GM19035 (cell line): Measurements from ENCODE around the gene ABLIM2.

ENCODE experiments used
- ATAC-seq: cut with Tn5 transposase; IDR thresholded peaks from one replicate; pipeline ENCODE4 v1.9.1; 2021; ENCODE audit not compliant: unreplicated experiment

The ABLIM2 gene

DNA sequence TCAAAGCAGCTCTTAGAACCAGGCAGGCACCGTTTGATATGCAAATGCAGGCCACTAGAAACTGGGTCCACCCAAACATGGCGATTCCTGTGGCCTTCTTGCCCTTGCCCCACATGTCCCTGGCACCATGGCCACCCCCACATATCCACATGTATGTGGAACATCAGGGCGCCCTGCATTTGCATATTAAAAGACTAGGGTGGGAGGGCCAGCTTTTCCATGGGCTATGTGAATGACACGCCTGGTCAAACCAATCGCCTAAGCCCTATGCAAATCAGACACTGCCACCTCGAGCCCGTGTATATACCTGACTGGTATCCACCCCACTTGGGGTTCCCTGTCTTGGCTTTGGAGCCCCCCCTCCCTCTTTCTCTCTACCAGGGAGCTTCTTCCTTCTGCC lies 107.0 kb downstream of the ABLIM2 start:
- no peak for ATAC-seq

DNA sequence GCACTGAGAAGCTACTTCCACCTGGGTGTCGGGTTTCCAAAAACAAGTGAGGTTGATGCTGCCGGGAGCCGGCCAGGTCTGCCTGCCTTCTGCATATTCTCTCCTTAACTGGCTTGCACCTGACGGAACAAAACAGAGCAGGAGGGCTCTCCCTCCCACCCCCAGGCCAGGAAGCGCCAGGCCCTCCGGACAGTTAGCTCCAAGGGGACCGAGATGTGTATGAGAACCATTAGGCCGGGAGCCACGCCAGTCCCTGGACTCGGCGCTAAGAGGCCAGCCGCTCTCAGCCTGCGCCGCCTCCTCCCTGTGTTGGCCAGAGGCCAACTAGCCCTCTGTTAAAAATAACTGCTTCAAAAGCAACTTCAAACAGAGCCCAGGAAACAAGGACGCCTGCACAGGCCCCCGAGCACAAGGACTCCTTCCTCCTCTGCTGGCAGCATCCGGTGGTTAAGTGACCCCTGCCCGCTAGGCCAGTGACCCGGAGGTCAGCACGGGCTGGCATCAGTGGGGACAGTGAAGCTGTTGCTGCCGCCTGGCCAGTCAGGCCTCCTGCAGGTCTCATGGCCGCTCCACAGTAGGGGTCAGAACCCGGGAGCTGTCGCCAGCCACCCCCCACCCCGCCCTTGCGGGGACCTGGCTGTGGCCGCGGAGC lies 107.9 kb downstream of the ABLIM2 start:
- ATAC-seq, result no peak

DNA sequence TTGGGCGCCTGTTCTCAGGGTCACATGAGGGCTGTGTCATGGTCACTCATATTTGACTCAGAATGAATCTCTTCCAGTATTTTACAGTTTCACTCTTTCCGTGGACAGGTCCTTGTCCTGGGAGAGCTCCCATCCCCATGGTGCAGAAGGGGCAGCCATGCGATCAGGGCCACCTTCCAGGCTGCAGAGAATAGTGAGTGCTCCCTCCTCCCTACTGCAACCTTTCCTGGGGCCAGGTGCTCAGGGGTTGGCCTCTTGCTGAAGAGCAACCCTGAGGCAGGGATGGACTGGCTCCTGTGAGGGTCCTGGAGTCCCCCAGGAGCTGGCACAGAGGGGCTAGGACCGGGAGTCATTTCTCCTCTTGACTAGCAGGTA lies 108.4 kb downstream of the ABLIM2 start:
- no peak for ATAC-seq

DNA sequence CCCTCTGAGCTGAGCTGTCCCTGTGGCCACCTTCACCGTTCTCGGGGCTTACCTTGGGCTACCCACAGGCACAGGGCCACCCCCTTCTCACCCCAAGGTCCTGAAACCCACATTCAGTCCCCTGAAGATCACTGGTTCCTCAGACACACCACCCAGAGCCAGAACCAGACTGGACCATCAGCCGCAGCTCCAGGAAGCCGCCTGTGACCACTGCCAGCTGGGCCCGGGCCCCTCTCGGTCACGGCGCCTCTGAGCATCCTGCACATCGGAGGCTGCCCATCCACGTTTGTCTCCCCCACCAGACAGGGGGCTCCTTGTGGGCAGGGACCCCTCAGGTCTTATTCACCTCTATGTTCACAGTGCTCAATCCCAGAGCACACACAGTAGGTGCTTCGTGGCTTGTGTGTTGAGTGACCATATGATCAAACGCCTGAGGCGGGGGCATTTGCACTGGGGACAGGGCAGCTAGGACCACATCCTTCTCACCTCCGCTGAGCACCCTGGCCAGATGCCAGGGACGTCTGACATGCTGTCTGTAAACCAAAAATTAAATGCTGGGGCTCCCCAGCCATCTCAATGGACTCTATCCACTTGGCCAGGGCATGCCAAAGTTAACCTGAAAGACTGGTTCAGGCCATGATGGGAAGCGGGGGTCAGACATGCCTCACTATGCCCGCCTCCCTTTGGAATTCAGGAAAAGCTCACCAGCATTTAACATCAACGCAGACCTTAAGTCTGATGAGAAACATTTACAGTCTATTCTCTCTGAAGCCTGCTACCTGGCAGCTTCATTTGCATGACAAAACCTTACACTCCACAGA lies 109.5 kb downstream of the ABLIM2 start:
- ATAC-seq, result no peak

DNA sequence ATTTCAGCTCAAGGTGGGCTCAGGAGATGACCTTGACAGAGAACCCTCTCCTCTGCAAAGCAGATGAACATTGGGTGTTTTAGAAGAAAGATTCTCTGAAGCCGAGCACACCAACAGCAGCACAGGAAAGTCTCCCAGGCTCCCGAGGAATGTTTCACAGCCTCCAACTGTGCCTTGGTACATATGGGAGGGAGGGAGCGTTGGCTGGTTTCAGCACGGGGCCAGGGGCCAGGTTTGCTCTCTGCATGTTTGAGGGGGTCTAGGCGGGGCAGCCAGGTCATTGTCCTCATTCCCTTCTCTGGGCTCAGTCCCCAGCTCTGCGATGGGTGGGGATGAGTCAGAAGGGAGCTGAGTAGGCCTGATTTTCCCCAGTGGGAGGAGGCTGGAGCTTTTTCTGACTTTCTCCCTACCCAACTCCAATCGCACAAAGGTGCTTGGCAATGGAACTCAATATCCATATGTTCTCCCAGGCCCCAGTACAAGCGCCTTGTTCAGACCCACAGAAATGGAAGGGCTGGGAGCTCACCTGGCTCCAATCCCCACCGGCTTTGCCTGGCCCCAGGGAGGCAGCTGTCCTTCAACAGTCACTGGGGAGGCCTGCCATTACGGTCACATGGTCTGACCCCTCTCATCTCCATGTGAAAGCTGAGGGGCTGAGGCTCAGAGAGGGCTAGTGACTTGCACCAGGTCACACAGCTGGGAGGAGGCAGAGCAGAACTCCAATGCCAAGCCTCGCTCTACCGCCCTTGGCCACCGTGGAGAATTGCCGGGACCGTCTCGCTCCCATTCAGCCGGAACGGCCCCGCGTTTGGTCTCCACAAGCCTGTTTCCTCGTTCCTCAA lies 110.6 kb downstream of the ABLIM2 start:
- ATAC-seq, result no peak

DNA sequence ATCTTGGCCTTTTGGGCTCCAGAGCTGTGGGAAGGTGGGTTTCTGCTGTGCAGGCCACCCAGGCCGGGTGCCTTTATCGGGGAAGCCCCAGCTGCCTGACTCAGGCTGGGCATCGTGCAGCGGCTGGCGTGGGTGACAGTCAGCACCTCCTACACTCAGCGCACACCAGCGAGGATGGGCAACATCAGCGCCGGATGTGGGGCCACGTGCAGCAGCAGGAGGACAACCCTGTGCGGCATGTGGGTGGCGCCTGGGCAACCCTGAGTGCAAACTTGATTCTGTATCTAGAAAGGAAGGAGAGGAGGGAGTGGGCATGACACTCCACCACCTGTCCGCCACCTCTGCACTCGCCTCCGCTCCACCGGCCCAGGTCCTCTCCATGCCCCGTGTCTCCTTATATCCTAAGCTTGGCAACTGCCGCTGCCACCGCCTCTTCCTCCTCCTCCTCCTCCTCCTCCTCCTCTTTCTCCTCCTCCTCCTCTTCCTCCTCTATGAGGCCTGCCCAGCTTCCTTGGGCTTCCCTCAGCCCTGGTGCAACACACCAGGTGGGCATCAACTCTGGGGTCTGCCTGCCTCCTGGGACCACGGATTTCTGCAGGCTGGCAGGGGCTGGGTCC lies 111.6 kb downstream of the ABLIM2 start:
- ATAC-seq, result no peak

DNA sequence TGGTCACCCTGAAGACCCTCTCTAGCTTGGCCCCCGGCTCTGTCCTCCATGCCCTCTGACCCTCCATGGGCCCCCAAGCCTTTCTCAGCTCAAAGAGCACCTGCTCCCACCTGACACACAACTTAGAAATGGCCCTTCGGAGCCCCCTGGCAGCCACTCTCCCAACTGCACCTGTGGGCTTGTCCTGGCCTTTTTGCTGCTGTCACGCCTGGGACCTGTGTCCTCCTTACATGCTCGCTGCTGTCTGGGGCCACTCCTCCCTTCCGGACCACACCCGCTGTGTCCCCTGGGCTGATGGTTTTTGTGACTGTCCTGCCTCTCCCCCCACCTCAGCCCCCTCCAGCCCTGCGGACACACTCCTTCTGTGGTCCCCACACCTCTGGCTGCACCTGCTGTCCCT lies 112.7 kb downstream of the ABLIM2 start:
- no peak for ATAC-seq

DNA sequence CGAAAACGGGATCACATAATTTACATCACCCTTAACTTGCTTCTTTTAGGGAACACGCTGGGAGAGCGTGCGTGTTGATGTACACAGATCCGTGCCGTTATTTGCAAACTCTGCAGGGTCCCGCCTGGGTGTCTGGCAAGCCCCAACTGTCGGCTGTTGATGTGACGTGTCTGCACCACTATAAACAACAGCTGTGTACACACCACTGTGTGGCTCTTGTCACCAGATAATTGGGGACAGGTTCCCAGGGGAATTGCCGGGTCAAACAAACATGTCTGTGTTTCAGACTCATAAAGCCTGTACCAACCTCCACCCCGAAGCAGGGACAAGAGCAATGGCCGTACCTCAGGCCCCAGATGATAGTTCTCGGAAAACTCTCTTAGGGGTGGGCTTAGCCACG lies 113.9 kb downstream of the ABLIM2 start:
- ATAC-seq, result no peak

DNA sequence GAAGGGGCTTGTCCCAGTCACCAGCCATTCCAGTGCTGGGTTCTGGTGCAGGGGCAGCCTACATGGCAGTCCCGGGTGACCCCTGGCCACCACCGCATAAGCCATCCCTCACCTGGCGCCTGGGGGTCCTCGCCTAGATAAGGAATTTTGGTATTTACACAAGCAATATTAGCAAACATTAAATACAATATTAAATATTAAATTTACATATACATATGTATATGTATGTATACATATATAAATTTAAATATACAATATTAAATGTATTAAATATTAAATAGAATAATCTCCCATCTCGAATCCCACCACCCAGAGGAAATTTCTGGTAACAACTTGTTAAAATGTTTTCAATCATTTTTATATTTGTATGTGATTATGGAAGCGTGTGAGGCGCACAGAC lies 114.4 kb downstream of the ABLIM2 start:
- no peak for ATAC-seq

DNA sequence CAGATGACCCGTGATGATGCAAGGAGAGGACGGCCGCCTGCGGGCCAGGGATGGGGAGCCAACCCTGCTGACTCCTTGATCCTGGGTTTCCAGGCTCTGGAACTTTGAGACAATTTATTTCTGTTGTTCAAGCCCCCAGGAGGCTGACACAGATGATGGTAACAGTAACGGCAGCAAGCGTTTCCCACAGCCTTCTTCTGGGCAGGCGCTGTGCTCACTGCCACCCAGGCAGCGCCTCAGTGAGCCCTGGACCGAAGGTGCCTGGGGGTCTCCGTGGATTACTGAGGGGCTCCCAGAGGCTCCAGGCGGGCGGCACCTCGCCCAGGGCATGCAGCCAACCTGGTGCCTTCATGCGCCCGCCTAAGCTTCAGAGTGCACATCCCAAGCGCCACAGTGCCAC lies 115.0 kb downstream of the ABLIM2 start:
- ATAC-seq, result no peak

DNA sequence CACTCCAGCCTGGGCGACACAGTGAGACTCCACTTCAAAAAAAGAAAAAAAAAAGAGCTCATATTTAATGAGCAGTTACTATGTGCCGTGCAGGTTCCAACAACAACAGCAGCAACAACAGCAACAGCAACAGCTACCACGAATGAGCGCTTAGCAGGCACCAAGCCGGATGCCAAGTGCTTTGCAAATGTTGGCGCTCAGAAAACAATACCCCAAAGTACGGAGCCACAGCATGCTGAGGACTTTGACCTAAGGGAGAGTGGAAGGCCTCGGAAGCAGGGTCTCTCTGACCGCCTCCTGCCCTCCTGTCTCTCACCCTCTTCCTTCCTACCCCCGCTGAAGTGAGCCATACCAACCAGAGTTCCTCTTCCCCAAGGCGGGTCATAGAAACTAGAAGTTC lies 116.7 kb downstream of the ABLIM2 start:
- no peak for ATAC-seq

DNA sequence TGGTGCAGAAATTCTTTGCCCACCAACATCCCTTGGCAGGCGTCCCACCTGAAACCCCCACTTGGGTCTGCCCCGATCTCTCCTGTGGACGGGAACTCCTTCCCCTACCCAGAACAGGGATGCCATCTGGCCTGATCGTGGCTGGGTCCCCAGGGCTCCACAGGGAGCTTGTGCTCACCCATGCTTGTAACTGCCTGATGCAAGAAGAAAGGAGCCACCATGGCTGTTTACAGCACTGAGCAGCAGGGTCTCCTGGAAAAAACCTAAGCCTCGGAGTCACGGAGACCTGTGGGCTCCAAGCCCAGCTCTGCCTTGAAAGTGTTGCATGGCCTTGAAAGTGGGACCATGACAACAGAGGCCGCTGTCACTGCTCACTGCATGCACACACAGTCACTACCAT lies 117.4 kb downstream of the ABLIM2 start:
- ATAC-seq, result no peak

DNA sequence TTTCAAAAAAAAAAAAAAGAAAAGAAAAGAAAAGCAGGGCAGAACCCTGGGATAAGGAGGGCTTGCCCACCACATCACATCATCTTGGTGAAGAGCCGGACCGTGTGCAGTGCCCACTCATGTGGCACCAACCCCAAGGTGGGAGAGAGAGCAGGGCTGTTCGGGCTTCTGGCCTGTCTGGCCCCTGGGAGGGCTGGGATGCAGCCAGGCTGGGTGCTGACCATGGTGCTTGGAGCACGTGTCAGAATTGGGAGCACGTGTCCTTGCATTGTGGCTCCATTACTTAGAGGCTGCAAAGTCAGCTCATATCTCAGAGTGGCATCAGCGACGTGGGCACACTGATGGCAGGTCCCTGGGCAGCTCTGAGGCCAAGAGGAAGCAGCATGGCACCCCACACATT lies 118.0 kb downstream of the ABLIM2 start:
- no peak for ATAC-seq

DNA sequence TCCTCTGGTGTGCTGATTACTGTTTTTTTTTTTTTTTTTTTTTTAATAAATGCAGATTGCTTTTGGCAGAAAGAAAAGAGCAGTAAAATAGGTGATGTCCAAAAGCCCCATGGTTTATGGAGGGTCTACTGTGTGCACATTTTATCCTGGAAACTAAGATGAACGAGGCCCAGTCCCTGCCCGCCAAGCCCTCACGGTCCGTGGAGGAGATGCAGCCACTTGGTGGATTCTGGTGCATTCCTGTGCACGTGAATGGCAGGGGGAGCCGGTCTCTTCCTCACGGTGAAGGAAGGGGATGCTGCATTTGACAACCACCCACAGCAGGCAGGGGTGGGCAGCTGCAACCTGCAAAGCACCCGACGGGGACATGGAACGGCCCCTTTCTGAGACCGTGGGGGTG lies 118.8 kb downstream of the ABLIM2 start:
- no peak for ATAC-seq

DNA sequence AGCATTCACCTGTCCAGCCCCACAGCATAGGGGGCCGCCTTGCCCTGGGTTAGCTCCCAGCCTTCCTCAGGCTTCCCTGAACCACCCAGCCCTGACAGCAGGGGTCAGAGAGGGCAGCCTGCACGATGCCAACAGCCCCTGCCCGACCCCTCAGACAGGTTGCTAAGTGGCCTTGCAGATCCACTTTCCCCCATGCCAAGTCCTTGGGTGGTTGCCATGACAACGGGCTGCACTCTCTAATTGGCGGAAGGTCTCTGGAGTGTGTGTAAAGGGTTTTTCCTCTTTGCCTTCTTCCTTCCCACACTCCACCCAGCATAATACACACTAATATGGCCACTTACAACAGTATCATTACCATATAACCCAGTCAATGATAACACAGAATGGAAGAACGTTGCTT lies 119.3 kb downstream of the ABLIM2 start:
- ATAC-seq, result no peak

DNA sequence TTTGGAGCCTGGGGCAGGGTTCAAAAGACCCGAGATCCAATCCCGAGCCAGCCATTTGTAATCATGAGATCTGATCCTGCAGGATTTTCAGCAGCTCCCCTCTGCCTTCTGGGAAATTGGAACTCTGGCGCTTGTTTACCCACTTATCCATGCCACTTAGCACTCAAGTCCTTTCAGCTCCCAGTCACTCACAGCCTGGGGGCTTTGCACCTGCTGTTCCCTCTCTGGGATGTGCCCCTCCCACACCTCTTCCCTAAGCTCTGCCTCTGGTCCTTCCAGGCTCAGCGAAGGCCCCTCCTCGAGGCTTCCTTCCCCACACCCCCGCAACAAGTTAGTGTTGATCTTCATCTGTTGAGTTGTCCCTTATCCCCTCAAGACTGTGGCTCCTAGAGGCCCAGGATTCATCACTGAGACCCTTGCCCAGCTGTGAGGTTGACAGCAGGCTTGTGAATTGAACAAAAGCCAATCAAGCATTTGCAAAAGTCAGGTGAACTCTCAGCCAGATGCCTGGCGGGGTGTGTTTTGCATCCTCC lies 119.8 kb downstream of the ABLIM2 start:
- ATAC-seq, result no peak

DNA sequence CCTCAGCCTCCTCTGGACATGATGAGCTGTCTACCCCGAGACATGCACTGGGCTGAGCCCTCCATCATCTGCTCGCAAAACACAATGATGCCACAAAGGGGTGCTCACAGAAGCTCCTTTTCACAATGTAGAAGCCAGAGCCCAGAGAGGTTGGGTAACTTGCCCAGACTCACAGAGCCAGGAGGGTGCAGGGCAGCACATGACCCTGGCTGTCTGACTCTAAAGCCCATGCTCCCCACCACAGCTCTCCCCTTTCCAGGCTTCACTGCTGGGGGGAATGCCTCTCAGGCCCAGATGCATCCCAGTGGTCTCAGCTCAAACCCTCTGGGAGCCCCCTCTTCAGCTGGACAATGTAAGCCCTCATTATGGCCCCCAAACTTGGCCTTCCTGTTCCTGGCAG lies 120.5 kb downstream of the ABLIM2 start:
- ATAC-seq, result no peak

DNA sequence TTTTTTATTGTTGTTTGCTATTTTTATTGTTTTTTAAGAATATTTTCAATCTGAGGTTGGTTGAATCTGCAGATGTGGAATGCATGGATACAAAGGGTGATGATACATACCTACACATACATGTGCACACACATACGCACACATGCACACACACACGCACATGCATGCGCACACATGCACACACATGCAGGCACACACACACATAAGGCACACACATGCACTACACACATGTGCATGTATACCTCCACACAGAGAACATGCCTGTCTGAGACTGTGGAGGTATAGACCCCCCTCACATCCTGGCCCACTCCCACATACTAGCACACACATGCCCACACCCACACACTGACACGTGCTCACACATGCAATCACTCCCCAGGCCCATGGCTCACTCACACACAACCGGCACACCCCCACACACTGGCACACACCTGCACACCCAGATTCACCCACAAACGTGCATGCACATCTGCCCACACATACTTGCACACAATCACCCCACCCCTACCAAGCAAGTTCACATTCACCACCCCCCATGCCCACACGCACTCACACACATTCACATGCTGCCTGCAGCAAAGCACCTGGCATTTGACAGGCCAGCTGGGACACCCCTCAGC lies 121.4 kb downstream of the ABLIM2 start:
- no peak for ATAC-seq

DNA sequence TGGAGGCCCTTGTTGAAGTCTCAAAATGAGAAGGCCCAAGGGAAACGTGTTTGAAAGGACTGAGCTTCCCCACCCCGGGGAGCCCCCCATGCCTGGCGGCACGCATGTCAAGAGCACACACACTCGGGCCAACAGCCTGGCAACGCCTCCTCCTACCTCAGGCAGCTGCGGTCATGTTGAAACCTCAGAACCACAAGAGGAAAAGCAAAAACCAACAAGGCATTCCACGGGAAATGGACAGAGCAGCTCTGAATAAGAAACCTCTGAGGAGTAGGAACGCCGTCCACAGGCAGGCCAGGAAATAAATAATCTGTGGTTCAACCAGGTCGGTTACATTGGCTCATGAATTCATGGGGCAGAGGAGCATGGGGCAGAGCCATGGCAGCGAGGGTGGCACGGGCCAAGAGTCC lies 123.2 kb downstream of the ABLIM2 start:
- no peak for ATAC-seq

DNA sequence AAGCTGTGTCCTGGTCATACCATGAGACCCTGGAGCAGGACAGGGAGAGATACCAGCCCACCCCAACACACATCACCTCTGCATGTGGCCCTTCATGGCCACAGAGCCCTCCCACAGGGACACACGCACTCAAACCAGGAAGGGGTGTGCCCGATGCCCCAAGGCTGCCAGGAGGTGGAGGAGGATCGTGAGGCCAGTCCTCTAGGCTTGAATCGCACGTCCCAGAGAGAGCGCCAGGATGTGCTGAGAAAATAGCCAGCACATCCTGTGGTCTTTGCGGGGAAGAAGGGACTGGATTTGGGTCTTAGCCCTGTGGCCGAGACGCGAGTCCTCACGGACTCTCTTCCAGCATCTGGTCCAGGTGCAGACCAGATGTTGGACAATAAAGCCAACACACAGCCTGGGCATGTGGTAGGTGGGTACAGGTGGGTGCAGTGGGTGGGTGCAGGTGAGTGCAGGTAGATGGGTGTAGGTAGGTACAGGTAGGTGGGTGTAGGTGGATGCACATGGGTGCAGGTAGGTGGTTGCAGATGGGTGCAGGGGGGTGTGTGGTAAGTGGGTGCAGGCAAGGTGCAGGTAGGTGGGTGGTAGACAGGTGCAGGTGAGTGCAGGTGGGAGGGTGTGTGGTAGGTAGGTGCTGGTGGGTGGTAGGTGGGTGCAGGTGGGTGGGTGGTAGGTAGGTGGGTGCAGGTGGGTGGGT lies 124.6 kb downstream of the ABLIM2 start:
- no peak for ATAC-seq
